Esophagus mucosa (tissue), 1 donor: ENCODE results near the gene ATP9A. TPM values are rescaled to one million over a fixed set of nuclear protein-coding genes. Genes with fewer than 3 reads are reported as not detected.
"Not testable (repeated sequence)": the region's sequence is repeated elsewhere in the genome, so short reads cannot be mapped to it uniquely, and the experiment has no call there.

Experiments
- ATAC-seq: fragments of 200-7000 bp; cut with Tn5 transposase; one replicate; pipeline ENCODE4 v1.9.1; 2020
- total RNA-seq: library from RNA; stranded (reverse); gene quantifications from one replicate; pipeline ENCODE4 v1.2.4, GENCODE V29; 2023
- donor health status: DM: yes; HTN: yes; CAD: no.

The ATP9A gene
- total RNA-seq, 1 donor from 2014 or later, result 29.3 TPM

GRCh38 chr20:51570739-51571459, 197.3 kb downstream of the ATP9A start:
- ATAC-seq, result no peak

- no peak for ATAC-seq
Observed at GRCh38 chr20:51569815-51570738, 198.1 kb downstream of the ATP9A start.

GRCh38 chr20:51568533-51568932, 199.7 kb downstream of the ATP9A start:
- not testable (repeated sequence) for ATAC-seq

GRCh38 chr20:51567622-51568021, 200.6 kb downstream of the ATP9A start:
- no peak for ATAC-seq

GRCh38 chr20:51566594-51566993, 201.6 kb downstream of the ATP9A start:
- no peak for ATAC-seq

- ATAC-seq, result no peak
Observed at GRCh38 chr20:51565298-51566144, 202.7 kb downstream of the ATP9A start.

GRCh38 chr20:51563486-51564332, 204.5 kb downstream of the ATP9A start:
- ATAC-seq, result peak; percentile 17

- ATAC-seq, result no peak
Observed at GRCh38 chr20:51563174-51563485, 205.1 kb downstream of the ATP9A start.

GRCh38 chr20:51562332-51563173, 205.6 kb downstream of the ATP9A start:
- ATAC-seq, result peak; percentile 41

GRCh38 chr20:51562027-51562331, 206.2 kb downstream of the ATP9A start:
- ATAC-seq, result no peak

GRCh38 chr20:51560550-51561307, 207.5 kb downstream of the ATP9A start:
- no peak for ATAC-seq

- ATAC-seq, result no peak
Observed at GRCh38 chr20:51560042-51560441, 208.1 kb downstream of the ATP9A start.

GRCh38 chr20:51554538-51555165, 213.5 kb downstream of the ATP9A start:
- ATAC-seq, result peak; percentile 31

GRCh38 chr20:51553897-51554486, 214.2 kb downstream of the ATP9A start:
- no peak for ATAC-seq

- no peak for ATAC-seq
Observed at GRCh38 chr20:51551186-51551585, 217.0 kb downstream of the ATP9A start.

GRCh38 chr20:51549474-51549873, 218.7 kb downstream of the ATP9A start:
- ATAC-seq, result no peak

GRCh38 chr20:51547951-51548350, 220.2 kb downstream of the ATP9A start:
- no peak for ATAC-seq
